CD4-positive, alpha-beta T cell (primary cell): ENCODE data around the gene HRH3. TPM values are rescaled to one million over a fixed set of nuclear protein-coding genes. Genes with fewer than 3 reads are reported as not detected.

ENCODE experiments used
- ATAC-seq: fragments of 200-7000 bp; cut with Tn5 transposase; one replicate; pipeline ENCODE4 v1.10.0; 2022; ENCODE audit warnings: mild to moderate bottlenecking; ENCODE audit not compliant: poor library complexity
- CTCF ChIA-PET: fragments of 350-600 bp; sonication (Branson Sonifier 250); formaldehyde crosslinking; loops from one replicate; lab custom pipeline; 2021; ENCODE audit warnings: antibody characterized with exemption, inconsistent platforms; lab: Charles Lee
- POLR2A ChIA-PET: fragments of 350-600 bp; sonication (Branson Sonifier 250); formaldehyde crosslinking; loops from one replicate; lab custom pipeline; 2021; ENCODE audit warnings: antibody characterized with exemption, inconsistent platforms; lab: Charles Lee
- DNase-seq, 14 experiments: peaks; one replicate each; pipeline ENCODE4 v3.0.0-alpha.2; 2013 to 2020; ENCODE audit warnings: mixed read lengths in 2 of 14
- H3K27ac ChIP-seq, 2 donors: one replicate each; pipeline versions ENCODE4 v1.5.1 to v1.7.0; 2013; ENCODE audit warnings: low read length in 2 of 2, low read depth in 1 of 2, mild to moderate bottlenecking in 1 of 2
- H3K27me3 ChIP-seq, 2 experiments: 1 replicate in 1 of 2; 2 replicates in 1 of 2; pipeline versions ENCODE4 v1.6.1 to v1.7.0; 2013; ENCODE audit warnings: low read length in 2 of 2, control low read depth in 1 of 2, mild to moderate bottlenecking in 1 of 2, moderate library complexity in 1 of 2; ENCODE audit not compliant: insufficient read depth in 2 of 2, control insufficient read depth in 1 of 2
- H3K36me3 ChIP-seq: one replicate; pipeline ENCODE4 v1.6.1; 2013; ENCODE audit warnings: low read length, control low read depth; ENCODE audit not compliant: insufficient read depth
- H3K4me1 ChIP-seq: one replicate; pipeline ENCODE4 v1.6.1; 2013; ENCODE audit warnings: low read length, control low read depth; ENCODE audit not compliant: insufficient read depth
- H3K4me3 ChIP-seq: one replicate; pipeline ENCODE4 v1.5.1; 2013; ENCODE audit warnings: mild to moderate bottlenecking, low read length, moderate library complexity
- H3K9me3 ChIP-seq, 2 experiments: 1 replicate in 1 of 2; 2 replicates in 1 of 2; pipeline versions ENCODE4 v1.6.1 to v1.7.0; 2013; ENCODE audit warnings: low read length in 2 of 2, mild to moderate bottlenecking in 2 of 2, control low read depth in 1 of 2, moderate library complexity in 1 of 2; ENCODE audit not compliant: control insufficient read depth in 1 of 2, insufficient read depth in 1 of 2
- H3K27ac Mint-ChIP-seq: one replicate; pipeline ENCODE4 v1.8.0; 2020; ENCODE audit warnings: mixed read lengths
- H3K27me3 Mint-ChIP-seq: one replicate; pipeline ENCODE4 v1.8.0; 2021; ENCODE audit warnings: mixed read lengths
- H3K36me3 Mint-ChIP-seq: one replicate; pipeline ENCODE4 v1.8.0; 2021; ENCODE audit warnings: low read depth, mixed read lengths
- H3K4me1 Mint-ChIP-seq: one replicate; pipeline ENCODE4 v1.8.0; 2021; ENCODE audit warnings: low read depth, mixed read lengths
- H3K4me3 Mint-ChIP-seq: one replicate; pipeline ENCODE4 v1.8.0; 2020; ENCODE audit warnings: mild to moderate bottlenecking, mixed read lengths
- H3K9me3 Mint-ChIP-seq: one replicate; pipeline ENCODE4 v1.8.0; 2020; ENCODE audit warnings: mixed read lengths
- intact Hi-C, 2 experiments: fragments of 100-400 bp; cut with DNase I in 1 of 2; cut with micrococcal nuclease in 1 of 2; formaldehyde crosslinking; loops; one replicate each; pipeline versions ENCODE4 v1.15.1 to v1.9.0; 2023 to 2025; cut with DNase I, micrococcal nuclease
- total RNA-seq, 174 experiments: library from RNA in 2 of 174; stranded (reverse) in 2 of 174; gene quantifications; one replicate each; pipeline ENCODE4 v1.2.3 and lab custom pipeline; 2021 to 2026
- TF ChIP-seq, protein P1 (sequence below): fragments of 200-600 bp; IDR thresholded peaks from one replicate; pipeline ENCODE4 v1.8.0; 2022; ENCODE audit warnings: antibody characterized with exemption, mild to moderate bottlenecking

Gene HRH3
- total RNA-seq, 2 experiments from 2014 or later, result not detected

DNA sequence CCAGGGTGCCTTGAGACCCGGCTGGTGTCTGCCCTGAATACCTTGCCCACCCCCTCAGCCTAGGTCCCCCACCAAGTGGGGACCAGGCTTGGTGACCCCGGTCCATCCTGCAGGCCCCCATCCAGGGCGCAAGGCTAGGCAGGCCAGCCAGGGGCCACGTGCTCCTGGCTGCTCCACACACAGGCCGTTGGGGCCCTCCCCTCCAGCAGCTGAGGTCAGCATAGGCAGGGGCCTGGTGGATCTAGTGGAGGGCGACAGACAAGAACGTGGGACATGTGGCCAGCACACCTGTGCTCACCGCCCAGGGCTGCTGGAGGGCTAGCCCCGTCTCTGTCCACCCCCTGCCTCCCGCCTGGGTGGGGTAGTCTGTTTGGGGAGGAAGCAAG is 7.5 kb upstream of the HRH3 start:
- no peak overlapping the region for H3K4me3 ChIP-seq
- peaks cover 0 to 32% of the 10 kb centered on the region in 2 experiments for H3K9me3 ChIP-seq
- no peaks in the 10 kb centered on the region for H3K36me3 ChIP-seq
- Mint-ChIP-seq H3K4me3 (no peak overlapping the region), H3K27me3 (peaks cover 28% of the 10 kb centered on the region), H3K27ac (no peak overlapping the region), H3K4me1 (no peaks in the 10 kb centered on the region), H3K36me3 (no peaks in the 10 kb centered on the region), H3K9me3 (no peaks in the 10 kb centered on the region)
- intact Hi-C loops, result no loop called here
- ATAC-seq, result no peak
- TF ChIP-seq, protein P1, sequence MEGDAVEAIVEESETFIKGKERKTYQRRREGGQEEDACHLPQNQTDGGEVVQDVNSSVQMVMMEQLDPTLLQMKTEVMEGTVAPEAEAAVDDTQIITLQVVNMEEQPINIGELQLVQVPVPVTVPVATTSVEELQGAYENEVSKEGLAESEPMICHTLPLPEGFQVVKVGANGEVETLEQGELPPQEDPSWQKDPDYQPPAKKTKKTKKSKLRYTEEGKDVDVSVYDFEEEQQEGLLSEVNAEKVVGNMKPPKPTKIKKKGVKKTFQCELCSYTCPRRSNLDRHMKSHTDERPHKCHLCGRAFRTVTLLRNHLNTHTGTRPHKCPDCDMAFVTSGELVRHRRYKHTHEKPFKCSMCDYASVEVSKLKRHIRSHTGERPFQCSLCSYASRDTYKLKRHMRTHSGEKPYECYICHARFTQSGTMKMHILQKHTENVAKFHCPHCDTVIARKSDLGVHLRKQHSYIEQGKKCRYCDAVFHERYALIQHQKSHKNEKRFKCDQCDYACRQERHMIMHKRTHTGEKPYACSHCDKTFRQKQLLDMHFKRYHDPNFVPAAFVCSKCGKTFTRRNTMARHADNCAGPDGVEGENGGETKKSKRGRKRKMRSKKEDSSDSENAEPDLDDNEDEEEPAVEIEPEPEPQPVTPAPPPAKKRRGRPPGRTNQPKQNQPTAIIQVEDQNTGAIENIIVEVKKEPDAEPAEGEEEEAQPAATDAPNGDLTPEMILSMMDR, result no peak
- POLR2A ChIA-PET, result no interaction called here
- H3K27me3 ChIP-seq, result peaks cover 11 to 13% of the 10 kb centered on the region in 2 experiments
- DNase-seq, result no peak
- H3K27ac ChIP-seq, result no peak overlapping the region
- no peaks in the 10 kb centered on the region for H3K4me1 ChIP-seq
- CTCF ChIA-PET, result no interaction called here

DNA sequence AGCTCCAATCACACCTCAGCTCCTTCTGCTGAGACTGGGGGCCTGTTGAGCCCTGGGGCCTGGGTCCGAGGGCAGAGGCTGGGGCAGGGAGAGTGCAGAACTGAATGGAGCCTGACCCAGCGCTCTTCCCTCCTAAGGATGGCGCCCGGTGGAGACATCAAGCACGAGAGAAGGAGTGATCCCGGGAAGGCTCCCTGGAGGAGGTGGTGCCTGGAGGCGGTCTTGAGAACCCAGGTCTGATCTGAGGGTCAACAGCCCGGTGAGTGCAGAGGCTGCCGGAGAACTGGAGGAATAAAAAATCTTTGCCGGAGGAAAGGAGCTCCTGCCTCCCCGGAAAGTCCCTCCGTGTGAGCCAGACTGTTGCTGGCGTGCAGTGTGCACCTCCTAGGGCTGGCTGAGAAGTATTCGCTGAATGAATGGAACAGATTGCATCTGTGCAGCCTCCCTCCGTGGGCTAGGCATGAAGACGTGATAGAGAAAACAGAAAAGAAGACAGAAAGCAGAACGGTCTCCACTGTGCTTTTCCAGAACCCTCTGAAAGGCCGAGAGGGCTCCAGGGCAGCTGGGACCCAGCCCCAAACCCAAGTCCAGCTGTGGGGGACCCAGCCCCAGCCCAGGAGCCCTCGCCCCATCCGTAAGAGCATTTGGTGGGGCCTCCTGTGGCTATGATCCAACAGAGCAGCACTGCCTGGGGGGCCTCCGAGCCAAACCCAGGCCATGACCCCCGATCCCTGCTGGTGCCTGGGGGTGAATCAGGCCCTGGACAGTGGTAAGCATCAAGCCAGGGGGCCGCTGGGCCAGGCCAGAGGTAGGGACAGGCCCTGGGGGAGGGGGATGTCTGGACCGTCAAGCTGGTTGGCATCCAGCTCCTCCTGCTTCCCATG is 6.9 kb upstream of the HRH3 start:
- POLR2A ChIA-PET, result no interaction called here

DNA sequence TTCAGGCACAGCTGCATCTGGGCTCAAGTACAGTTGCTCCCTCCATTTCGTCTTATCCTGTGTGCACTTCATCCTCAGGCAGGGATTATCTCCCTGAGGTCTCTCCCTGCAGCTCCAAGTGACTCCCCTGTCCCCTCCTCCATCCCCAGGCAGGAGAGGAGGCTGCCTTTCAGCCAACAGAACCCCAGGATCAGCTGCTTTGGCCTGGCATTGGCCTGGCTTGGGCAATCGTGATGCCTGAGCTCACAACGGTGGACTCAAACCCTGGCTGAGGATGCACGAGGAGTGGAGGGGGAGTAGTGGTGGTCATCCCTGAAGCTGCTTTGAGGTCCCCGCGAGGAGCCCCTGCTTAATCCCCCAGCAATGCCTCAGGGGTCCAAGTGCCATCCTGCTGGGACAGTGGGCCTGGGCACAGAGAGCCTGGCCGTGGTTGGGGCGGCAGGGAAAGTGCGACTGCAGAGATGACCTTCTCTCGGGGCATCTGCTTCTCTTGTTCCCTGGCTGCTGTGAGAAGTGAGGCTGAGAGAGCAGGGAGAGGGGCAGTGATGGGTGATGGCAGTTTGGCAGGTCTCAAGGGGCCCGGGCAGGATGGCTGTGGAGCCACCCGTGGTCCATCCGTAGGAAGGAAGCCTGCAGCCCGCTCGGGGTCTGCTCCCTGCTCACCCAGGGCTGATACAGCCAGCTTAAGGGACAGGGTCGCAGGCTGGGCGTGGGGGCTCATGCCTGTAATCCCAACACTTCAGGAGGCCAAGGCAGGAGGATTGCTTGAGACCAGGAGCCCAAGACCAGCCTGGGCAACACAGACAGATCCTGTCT is 6.0 kb upstream of the HRH3 start:
- Histone ChIP-seq H3K9me3 (peaks cover 0 to 31% of the 10 kb centered on the region in 2 experiments), H3K4me1 (peaks cover under 1% of the 10 kb centered on the region), H3K36me3 (no peaks in the 10 kb centered on the region), H3K4me3 (no peak overlapping the region), H3K27ac (no peak overlapping the region), H3K27me3 (peaks cover 27 to 29% of the 10 kb centered on the region in 2 experiments)
- TF ChIP-seq, protein P1, result no peak
- H3K4me3 Mint-ChIP-seq, result no peak overlapping the region
- intact Hi-C loops, result no loop called here
- no peak for DNase-seq
- ATAC-seq, result no peak
- CTCF ChIA-PET, result no interaction called here
- H3K4me1 Mint-ChIP-seq, result no peaks in the 10 kb centered on the region
- no peaks in the 10 kb centered on the region for H3K36me3 Mint-ChIP-seq
- POLR2A ChIA-PET, result no interaction called here
- H3K27me3 Mint-ChIP-seq, result peaks cover 40% of the 10 kb centered on the region
- H3K9me3 Mint-ChIP-seq, result no peaks in the 10 kb centered on the region
- no peak overlapping the region for H3K27ac Mint-ChIP-seq

More for the DNA sequence above, 6.9 kb upstream of the HRH3 start:
- Mint-ChIP-seq H3K9me3 (no peaks in the 10 kb centered on the region), H3K4me1 (no peaks in the 10 kb centered on the region), H3K4me3 (no peak overlapping the region), H3K27ac (no peak overlapping the region), H3K36me3 (no peaks in the 10 kb centered on the region), H3K27me3 (peaks cover 33% of the 10 kb centered on the region)
- TF ChIP-seq, protein P1, result no peak
- CTCF ChIA-PET, result no interaction called here
- Histone ChIP-seq H3K36me3 (no peaks in the 10 kb centered on the region), H3K4me3 (no peak overlapping the region), H3K27ac (no peak overlapping the region), H3K9me3 (peaks cover 0 to 30% of the 10 kb centered on the region in 2 experiments), H3K27me3 (peaks cover 17 to 20% of the 10 kb centered on the region in 2 experiments), H3K4me1 (no peaks in the 10 kb centered on the region)
- ATAC-seq, result no peak
- DNase-seq, result no peak
- intact Hi-C loops, result no loop called here
